WI38 (cell line): ENCODE measurements around the gene ZC3HAV1.
A peak's percentile ranks its signal among the peaks of the same experiment; 100 is the strongest.
"Not testable (repeated sequence)": the region's sequence is repeated elsewhere in the genome, so short reads cannot be mapped to it uniquely, and the experiment has no call there.

Source experiments
- H3K4me3 ChIP-seq: 2 replicates; pipeline ENCODE4 v1.5.1; 2011; ENCODE audit warnings: low read depth, mild to moderate bottlenecking, control low read depth, low read length
- TF ChIP-seq, protein P1 (sequence below): IDR thresholded peaks from 2 replicates; pipeline ENCODE4 v1.5.1; 2012; ENCODE audit warnings: low read depth, mild to moderate bottlenecking, control low read depth, low read length

ZC3HAV1 gene

DNA sequence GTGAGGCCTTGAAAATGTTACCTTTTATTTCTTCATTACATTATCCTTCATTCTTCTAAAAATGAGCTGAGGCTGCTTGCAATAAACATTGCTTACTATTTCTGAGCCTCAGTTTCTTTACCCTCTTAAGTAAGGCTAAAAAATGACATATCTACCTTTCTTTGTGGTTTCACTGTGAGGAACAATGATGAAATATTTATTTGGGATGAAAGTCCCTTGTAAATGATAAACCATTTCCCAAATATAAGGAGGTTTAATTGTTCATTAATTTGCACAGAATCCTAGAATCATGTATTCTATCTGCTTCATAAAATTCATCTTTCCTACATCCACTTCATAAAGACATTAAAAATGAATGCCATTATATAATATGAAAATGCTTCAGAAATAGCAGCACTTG, 27.9 kb downstream of the ZC3HAV1 start:
- H3K4me3 ChIP-seq: no peak overlapping the region
- TF ChIP-seq, protein P1, sequence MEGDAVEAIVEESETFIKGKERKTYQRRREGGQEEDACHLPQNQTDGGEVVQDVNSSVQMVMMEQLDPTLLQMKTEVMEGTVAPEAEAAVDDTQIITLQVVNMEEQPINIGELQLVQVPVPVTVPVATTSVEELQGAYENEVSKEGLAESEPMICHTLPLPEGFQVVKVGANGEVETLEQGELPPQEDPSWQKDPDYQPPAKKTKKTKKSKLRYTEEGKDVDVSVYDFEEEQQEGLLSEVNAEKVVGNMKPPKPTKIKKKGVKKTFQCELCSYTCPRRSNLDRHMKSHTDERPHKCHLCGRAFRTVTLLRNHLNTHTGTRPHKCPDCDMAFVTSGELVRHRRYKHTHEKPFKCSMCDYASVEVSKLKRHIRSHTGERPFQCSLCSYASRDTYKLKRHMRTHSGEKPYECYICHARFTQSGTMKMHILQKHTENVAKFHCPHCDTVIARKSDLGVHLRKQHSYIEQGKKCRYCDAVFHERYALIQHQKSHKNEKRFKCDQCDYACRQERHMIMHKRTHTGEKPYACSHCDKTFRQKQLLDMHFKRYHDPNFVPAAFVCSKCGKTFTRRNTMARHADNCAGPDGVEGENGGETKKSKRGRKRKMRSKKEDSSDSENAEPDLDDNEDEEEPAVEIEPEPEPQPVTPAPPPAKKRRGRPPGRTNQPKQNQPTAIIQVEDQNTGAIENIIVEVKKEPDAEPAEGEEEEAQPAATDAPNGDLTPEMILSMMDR: no peak

DNA sequence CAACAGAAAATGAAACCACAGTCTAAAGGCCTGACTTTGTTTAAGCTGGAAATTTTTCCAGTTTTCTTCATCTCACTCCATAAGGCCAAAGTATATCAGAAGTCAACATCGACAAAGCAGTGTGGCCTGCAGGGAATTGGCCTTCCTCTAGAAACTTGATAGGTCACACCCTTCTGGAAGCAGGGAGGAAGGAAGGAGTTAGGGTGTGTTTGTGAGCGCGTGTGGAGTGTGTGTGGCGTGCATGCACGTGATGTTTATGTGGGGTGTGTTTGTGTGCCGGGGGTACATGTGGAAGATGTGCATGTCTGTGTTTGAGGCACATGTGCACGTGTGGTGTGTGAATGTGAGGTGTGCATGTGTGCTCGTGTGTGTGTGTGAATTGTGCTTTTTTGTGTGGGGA, 28.6 kb downstream of the ZC3HAV1 start:
- TF ChIP-seq, protein P1: no peak
- H3K4me3 ChIP-seq: no peak overlapping the region

DNA sequence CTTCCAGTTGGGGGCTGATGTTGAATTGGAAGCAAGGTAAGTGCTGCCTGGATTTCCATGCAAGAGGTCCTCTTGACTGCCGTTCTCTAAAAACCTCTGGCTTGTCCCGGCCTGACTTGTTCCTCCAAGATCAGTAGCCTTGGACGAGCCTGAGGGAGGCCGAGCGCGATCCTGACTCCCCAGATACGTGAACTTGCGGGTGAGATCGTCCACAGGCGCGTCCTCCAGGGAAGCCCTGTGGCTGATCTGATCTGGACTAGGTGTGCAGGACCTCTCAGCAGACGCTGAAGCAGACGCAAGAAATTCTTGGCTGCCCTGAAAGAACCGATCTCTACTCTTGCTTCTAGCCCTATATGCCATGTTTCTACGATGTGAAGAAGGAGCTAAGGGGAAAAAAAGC, 29.7 kb downstream of the ZC3HAV1 start:
- TF ChIP-seq, protein P1: no peak
- H3K4me3 ChIP-seq: no peak overlapping the region

DNA sequence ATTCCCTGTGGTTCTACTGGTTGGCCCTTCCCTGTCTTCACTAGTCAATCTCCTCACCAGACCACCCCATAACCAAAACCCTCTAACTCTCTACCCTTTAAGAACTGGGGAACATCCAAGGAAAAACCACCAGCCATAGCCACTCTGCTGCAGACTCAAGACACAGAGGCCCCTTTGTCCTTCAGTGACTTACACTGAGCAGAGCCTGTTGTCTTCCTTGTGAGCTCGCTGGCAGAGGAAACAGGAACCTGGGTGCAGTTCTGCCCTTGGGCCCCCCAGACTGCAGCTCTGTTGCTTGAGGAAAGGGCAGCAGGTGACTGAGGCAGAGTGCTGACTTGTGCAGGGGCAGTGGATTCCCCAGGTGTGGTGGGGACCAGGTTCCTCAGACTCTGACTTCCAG, 30.6 kb downstream of the ZC3HAV1 start:
- H3K4me3 ChIP-seq: no peak overlapping the region
- TF ChIP-seq, protein P1: no peak

DNA sequence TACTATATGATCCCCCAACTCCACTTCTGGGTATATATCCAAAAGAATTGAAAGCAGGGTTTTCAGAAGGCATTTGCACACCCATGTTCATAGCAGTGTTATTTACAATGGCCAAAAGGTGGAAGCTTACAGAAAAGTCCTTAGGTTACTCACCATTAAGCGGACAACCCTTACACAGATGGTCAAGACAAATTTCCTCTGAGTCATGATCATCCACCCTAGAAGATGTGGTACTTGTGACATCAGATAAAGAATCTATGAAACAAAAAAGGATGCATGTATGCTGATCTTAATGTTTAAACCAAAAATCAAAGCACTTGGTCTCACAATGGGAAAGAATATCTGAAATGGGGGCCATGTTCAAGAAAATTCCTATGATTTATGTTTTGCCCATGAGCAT, 31.1 kb downstream of the ZC3HAV1 start:
- no peak overlapping the region for H3K4me3 ChIP-seq
- TF ChIP-seq, protein P1: no peak

DNA sequence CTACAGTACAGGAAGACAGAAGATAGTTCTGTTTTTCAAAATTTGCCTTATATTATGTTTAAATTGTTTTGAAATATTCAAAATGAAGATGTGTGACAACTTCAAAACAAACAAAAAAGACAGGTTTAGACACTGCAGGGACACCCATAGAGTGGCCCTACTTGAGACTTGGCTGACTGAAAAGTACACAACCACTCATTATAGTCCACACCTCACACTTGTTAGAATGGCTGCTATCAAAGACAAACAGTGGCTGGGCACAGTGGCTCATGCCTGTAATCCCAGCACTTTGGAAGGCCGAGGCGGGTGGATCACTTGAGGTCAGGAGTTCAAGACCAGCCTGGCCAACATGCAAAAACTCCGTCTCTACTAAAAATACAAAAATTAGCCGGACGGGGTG, 31.8 kb downstream of the ZC3HAV1 start:
- H3K4me3 ChIP-seq: not testable (repeated sequence)

DNA sequence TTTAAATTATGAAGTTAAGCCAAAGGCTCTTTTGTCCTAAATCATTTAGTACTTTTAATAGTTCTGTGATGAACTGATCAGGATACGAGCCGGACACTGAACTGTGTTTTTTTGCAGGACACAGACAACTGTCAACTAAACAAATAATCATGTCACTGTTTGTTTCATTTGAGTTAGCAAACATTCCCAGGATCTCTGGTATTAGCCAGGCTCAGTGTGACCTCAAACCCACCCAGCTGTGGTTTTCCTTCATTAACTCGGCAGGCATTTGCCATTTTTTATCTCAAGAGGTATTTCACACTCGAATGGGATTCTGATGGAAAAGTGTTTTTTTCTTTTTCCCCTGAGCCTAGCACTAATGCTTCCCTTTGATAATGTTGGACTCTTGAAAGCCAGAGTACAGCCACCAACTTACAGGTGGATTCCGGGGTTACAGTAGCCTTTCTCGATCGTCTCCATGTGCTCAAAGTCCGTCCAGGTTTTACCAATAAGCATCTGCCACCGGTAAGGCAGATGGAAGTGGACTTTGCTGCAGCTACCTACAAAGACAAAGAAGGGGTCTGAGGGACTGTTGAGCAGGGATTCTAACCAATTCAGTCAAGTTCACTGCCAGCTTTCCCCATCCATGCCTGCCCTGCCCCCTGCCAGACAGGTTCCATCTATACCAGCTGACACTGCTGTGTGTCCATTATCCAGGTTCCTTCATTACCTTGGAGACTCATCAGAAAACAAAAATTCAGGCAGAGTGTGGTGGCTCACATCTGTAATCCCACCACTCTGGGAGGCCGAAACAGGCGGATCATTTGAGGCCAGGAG, 33.4 kb downstream of the ZC3HAV1 start:
- TF ChIP-seq, protein P1: no peak
- H3K4me3 ChIP-seq: no peak overlapping the region

DNA sequence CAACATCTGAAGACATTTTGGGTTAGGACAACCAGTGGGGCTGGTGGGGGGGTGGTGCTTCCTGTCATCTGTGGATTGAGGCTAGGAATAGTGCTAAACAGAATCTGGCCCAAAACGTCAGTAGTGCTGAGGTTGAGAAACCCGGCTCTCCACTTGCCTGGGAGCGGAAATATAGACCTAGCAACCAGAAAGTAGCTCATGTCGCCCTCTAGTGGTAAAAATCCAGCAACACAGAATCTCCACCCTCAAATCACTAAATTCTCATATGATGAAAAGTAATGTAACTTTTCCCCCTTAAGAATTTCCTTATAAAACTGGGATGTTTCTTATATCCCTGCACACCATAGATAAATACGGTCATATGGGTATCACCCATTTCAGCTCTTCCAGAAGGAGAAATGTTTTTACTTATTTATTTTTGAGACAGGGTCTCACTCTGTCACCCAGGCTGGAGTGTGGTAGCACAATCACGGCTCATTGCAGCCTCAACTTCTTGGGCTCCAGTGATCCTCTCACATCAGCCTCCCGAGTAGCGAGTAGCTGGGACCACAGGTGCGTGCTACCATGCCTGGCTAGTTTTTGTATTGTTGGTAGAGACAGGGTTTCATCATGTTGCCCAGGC, 34.4 kb downstream of the ZC3HAV1 start:
- no peak overlapping the region for H3K4me3 ChIP-seq
- TF ChIP-seq, protein P1: peak; percentile 38
